ENCODE measurements around the gene NFX1. TPM values are rescaled to one million over a fixed set of nuclear protein-coding genes. Genes with fewer than 3 reads are reported as not detected.

The NFX1 gene
- total and polyA plus RNA-seq, 12 donors, result 14.5 to 44.1 (median 33.7) TPM

DNA sequence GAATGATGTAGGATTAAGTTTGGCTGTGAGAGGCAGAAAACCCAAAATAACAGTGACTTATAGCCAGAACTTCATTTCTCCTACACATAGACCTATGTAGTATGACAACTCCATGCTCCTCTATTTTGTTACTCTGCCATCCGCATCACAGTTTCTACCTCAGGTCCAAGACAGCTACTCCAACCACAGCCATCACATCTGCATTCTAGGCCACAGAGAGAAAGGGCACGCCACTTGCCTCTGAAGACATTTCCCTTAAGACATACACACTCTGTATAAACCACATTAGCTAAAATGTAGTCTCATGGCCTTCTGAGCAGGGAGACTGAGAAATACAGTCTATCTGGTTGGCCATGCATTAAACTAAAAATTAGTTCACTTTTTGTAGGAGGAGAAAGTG is 40.3 kb upstream of the NFX1 start:
- intact Hi-C loops (cut with DNase I), result no loop called here
- Histone ChIP-seq H3K27me3 (no peaks in the 10 kb centered on the region), H3K4me3 (no peak overlapping the region), H3K27ac (no peak overlapping the region), H3K9me3 (no peaks in the 10 kb centered on the region), H3K4me1 (peaks cover 0 to 5% (median 0%) of the 10 kb centered on the region in 9 donors), H3K36me3 (peaks cover 0 to 66% (median 31%) of the 10 kb centered on the region in 9 donors)
- 98 to 100% methylated on average over 2 of the region's 2 CpGs for WGBS, 2 donors
- DNase-seq (no peak), ATAC-seq (no peak)
- TF ChIP-seq, protein P1, sequence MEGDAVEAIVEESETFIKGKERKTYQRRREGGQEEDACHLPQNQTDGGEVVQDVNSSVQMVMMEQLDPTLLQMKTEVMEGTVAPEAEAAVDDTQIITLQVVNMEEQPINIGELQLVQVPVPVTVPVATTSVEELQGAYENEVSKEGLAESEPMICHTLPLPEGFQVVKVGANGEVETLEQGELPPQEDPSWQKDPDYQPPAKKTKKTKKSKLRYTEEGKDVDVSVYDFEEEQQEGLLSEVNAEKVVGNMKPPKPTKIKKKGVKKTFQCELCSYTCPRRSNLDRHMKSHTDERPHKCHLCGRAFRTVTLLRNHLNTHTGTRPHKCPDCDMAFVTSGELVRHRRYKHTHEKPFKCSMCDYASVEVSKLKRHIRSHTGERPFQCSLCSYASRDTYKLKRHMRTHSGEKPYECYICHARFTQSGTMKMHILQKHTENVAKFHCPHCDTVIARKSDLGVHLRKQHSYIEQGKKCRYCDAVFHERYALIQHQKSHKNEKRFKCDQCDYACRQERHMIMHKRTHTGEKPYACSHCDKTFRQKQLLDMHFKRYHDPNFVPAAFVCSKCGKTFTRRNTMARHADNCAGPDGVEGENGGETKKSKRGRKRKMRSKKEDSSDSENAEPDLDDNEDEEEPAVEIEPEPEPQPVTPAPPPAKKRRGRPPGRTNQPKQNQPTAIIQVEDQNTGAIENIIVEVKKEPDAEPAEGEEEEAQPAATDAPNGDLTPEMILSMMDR (IDR thresholded peaks at IDR 0.05), result no peak

GRCh38 chr9:33250458-33250995 is 39.8 kb upstream of the NFX1 start:
- no peaks in the 10 kb centered on the region for H3K9me3 ChIP-seq
- peak in 2 of 8 donors; percentile 20 to 52 for ATAC-seq
- TF ChIP-seq, protein P1 (IDR thresholded peaks at IDR 0.05), result no peak

GRCh38 chr9:33254211-33254610 is 36.1 kb upstream of the NFX1 start:
- no peaks in the 10 kb centered on the region for H3K27me3 ChIP-seq
- TF ChIP-seq, protein P1 (IDR thresholded peaks at IDR 0.05), result no peak
- H3K36me3 ChIP-seq, result peaks cover 0 to 92% (median 61%) of the 10 kb centered on the region in 9 donors
- H3K4me3 ChIP-seq, result no peak overlapping the region
- ATAC-seq, result no peak
- no peak overlapping the region for H3K27ac ChIP-seq
- 89 to 94% methylated on average over 4 of the region's 4 CpGs for WGBS, 2 donors
- intact Hi-C loops (cut with DNase I), result no loop called here
- peaks cover 0 to 29% (median 6%) of the 10 kb centered on the region in 9 donors for H3K4me1 ChIP-seq
- H3K9me3 ChIP-seq, result no peaks in the 10 kb centered on the region
- no peak for DNase-seq

More at GRCh38 chr9:33250458-33250995, 39.8 kb upstream of the NFX1 start:
- 58 to 76% methylated on average over 1 of the region's 1 CpG for WGBS, 2 donors
- Histone ChIP-seq H3K4me3 (no peak overlapping the region), H3K4me1 (peaks cover 0 to 5% (median 0%) of the 10 kb centered on the region in 9 donors), H3K36me3 (peaks cover 0 to 72% (median 37%) of the 10 kb centered on the region in 9 donors), H3K27me3 (no peaks in the 10 kb centered on the region), H3K27ac (no peak overlapping the region)
- no peak for DNase-seq
- intact Hi-C loops (cut with DNase I), result no loop called here

GRCh38 chr9:33255014-33255413 is 35.3 kb upstream of the NFX1 start:
- H3K27me3 ChIP-seq, result no peaks in the 10 kb centered on the region
- no peak for DNase-seq
- ATAC-seq, result peak in 1 of 8 donors; percentile 37
- 96 to 98% methylated on average over 8 of the region's 8 CpGs for WGBS, 2 donors
- no peaks in the 10 kb centered on the region for H3K9me3 ChIP-seq
- H3K36me3 ChIP-seq, result peaks cover 0 to 99% (median 69%) of the 10 kb centered on the region in 9 donors
- TF ChIP-seq, protein P1 (IDR thresholded peaks at IDR 0.05), result no peak
- H3K4me1 ChIP-seq, result peaks cover 0 to 29% (median 6%) of the 10 kb centered on the region in 9 donors
- no peak overlapping the region for H3K27ac ChIP-seq
- no peak overlapping the region for H3K4me3 ChIP-seq
- intact Hi-C loops (cut with DNase I), result no loop called here
